Measurements from ENCODE around the gene MYT1. TPM values are rescaled to one million over a fixed set of nuclear protein-coding genes. Genes with fewer than 3 reads are reported as not detected.

Gene MYT1
- total RNA-seq, 1 experiment from 2014 or later: 0.22 TPM

- Histone ChIP-seq H3K9me2 (replicated peaks; ENCODE audit: low read length) (no peaks in the 10 kb centered on the region), H2AFZ (ENCODE audit: low read length) (no peak overlapping the region), H3F3A (ENCODE audit: low read length, unreplicated experiment) (no peaks in the 10 kb centered on the region), H3K4me2 (ENCODE audit: low read length) (no peak overlapping the region), H3K4me3 (ENCODE audit: low read length) (no peak overlapping the region), H3K9me3 (ENCODE audit: low read length) (no peaks in the 10 kb centered on the region), H3K79me2 (ENCODE audit: low read length) (no peaks in the 10 kb centered on the region), H3K27ac (ENCODE audit: low read length) (no peak overlapping the region), H3K27me3 (ENCODE audit: low read length) (peaks cover 29% of the 10 kb centered on the region), H3K9ac (ENCODE audit: low read length) (no peak overlapping the region), H3K36me3 (ENCODE audit: low read depth, low read length) (no peaks in the 10 kb centered on the region), H3K4me1 (ENCODE audit: insufficient read depth, low read length) (no peaks in the 10 kb centered on the region), H4K20me1 (ENCODE audit: low read length) (no peaks in the 10 kb centered on the region)
- BruUV-seq (replicated peaks): no TSS peak
- ATAC-seq: no peak
- POLR2A ChIA-PET (ENCODE audit: unreplicated experiment): no interaction called here
- CTCF ChIA-PET: no interaction called here
- DNase-seq: no peak
- intact Hi-C loops (cut with micrococcal nuclease): no loop called here
- TF ChIP-seq CTCF (conservative IDR thresholded peaks at IDR 0.05; ENCODE audit: low read depth, low read length): no peak
- TF ChIP-seq EZH2phosphoT487 (IDR thresholded peaks at IDR 0.05; ENCODE audit: borderline replicate concordance, low read length): no peak
- TF ChIP-seq EZH2 (IDR thresholded peaks at IDR 0.05; ENCODE audit: low read length, unreplicated experiment): no peak
These were observed 64.7 kb downstream of the MYT1 start for GRCh38 chr20:64228751-64229506.

- BruUV-seq (replicated peaks): no TSS peak
- Histone ChIP-seq H3F3A (ENCODE audit: low read length, unreplicated experiment) (no peaks in the 10 kb centered on the region), H3K9me2 (replicated peaks; ENCODE audit: low read length) (no peaks in the 10 kb centered on the region), H2AFZ (ENCODE audit: low read length) (no peak overlapping the region), H3K79me2 (ENCODE audit: low read length) (no peaks in the 10 kb centered on the region), H3K4me1 (ENCODE audit: insufficient read depth, low read length) (no peaks in the 10 kb centered on the region), H3K27ac (ENCODE audit: low read length) (no peak overlapping the region), H3K4me2 (ENCODE audit: low read length) (no peak overlapping the region), H3K9ac (ENCODE audit: low read length) (no peak overlapping the region), H3K9me3 (ENCODE audit: low read length) (no peaks in the 10 kb centered on the region), H3K4me3 (ENCODE audit: low read length) (no peak overlapping the region), H4K20me1 (ENCODE audit: low read length) (no peaks in the 10 kb centered on the region), H3K27me3 (ENCODE audit: low read length) (peaks cover 29% of the 10 kb centered on the region), H3K36me3 (ENCODE audit: low read depth, low read length) (no peaks in the 10 kb centered on the region)
- ChIA-PET CTCF (no interaction called here), POLR2A (ENCODE audit: unreplicated experiment) (no interaction called here)
- ATAC-seq: peak; percentile 21; the same call in 1 of the 2 replicates
- no peak for TF ChIP-seq EZH2 (IDR thresholded peaks at IDR 0.05; ENCODE audit: low read length, unreplicated experiment)
- TF ChIP-seq CTCF (conservative IDR thresholded peaks at IDR 0.05; ENCODE audit: low read depth, low read length): no peak
- no peak for TF ChIP-seq EZH2phosphoT487 (IDR thresholded peaks at IDR 0.05; ENCODE audit: borderline replicate concordance, low read length)
- intact Hi-C loops (cut with micrococcal nuclease): no loop called here
- no peak for DNase-seq
These were observed 65.3 kb downstream of the MYT1 start for GRCh38 chr20:64229507-64230061.

- H3K36me3 ChIP-seq (ENCODE audit: low read depth, low read length): no peaks in the 10 kb centered on the region
- no peak overlapping the region for H3K4me2 ChIP-seq (ENCODE audit: low read length)
- H3K27me3 ChIP-seq (ENCODE audit: low read length): peaks cover 29% of the 10 kb centered on the region
- H3K9ac ChIP-seq (ENCODE audit: low read length): no peak overlapping the region
- POLR2A ChIA-PET (ENCODE audit: unreplicated experiment): no interaction called here
- H3K9me2 ChIP-seq (replicated peaks; ENCODE audit: low read length): no peaks in the 10 kb centered on the region
- ATAC-seq: no peak
- no TSS peak for BruUV-seq (replicated peaks)
- no peaks in the 10 kb centered on the region for H3K79me2 ChIP-seq (ENCODE audit: low read length)
- no peak for TF ChIP-seq CTCF (conservative IDR thresholded peaks at IDR 0.05; ENCODE audit: low read depth, low read length)
- no peak for TF ChIP-seq EZH2phosphoT487 (IDR thresholded peaks at IDR 0.05; ENCODE audit: borderline replicate concordance, low read length)
- TF ChIP-seq EZH2 (IDR thresholded peaks at IDR 0.05; ENCODE audit: low read length, unreplicated experiment): no peak
- H4K20me1 ChIP-seq (ENCODE audit: low read length): no peaks in the 10 kb centered on the region
- H3K9me3 ChIP-seq (ENCODE audit: low read length): no peaks in the 10 kb centered on the region
- CTCF ChIA-PET: no interaction called here
- H2AFZ ChIP-seq (ENCODE audit: low read length): no peak overlapping the region
- H3F3A ChIP-seq (ENCODE audit: low read length, unreplicated experiment): no peaks in the 10 kb centered on the region
- DNase-seq: no peak
- H3K4me3 ChIP-seq (ENCODE audit: low read length): no peak overlapping the region
- intact Hi-C loops (cut with micrococcal nuclease): no loop called here
- H3K27ac ChIP-seq (ENCODE audit: low read length): no peak overlapping the region
- H3K4me1 ChIP-seq (ENCODE audit: insufficient read depth, low read length): no peaks in the 10 kb centered on the region
These were observed 66.4 kb downstream of the MYT1 start for GRCh38 chr20:64230461-64231145.

Data from PC-3 (cell line).